ENCODE results near the gene CCDC43. TPM values are rescaled to one million over a fixed set of nuclear protein-coding genes. Genes with fewer than 3 reads are reported as not detected.

CCDC43 gene
- total RNA-seq, 4 donors from 2014 or later, result 16.7 to 21.0 (median 18.6) TPM

- Histone ChIP-seq H3K27me3 (peaks cover 11% of the 10 kb centered on the region), H3K27ac (peak overlapping the region in 1 of 4 donors; percentile 44), H3K9me3 (no peaks in the 10 kb centered on the region), H3K36me3 (no peaks in the 10 kb centered on the region), H3K4me1 (no peaks in the 10 kb centered on the region), H3K4me3 (peak overlapping the region in 1 of 2 donors; percentile 23)
- WGBS, 2 donors (ENCODE audit: low coverage in 1 of 2), result 39 to 78% methylated on average over 4 to 8 of the region's 34 CpGs
- no peak for ATAC-seq
- no peak for TF ChIP-seq POLR2AphosphoS5 (IDR thresholded peaks at IDR 0.05)
- no peak for TF ChIP-seq CTCF (IDR thresholded peaks at IDR 0.05)
- no peak for TF ChIP-seq EP300 (IDR thresholded peaks at IDR 0.05)
- no peak for TF ChIP-seq POLR2A (IDR thresholded peaks at IDR 0.05)
Measured at GRCh38 chr17:44628243-44629188, 61.1 kb downstream of the CCDC43 start.

- no peaks in the 10 kb centered on the region for H3K36me3 ChIP-seq
- TF ChIP-seq POLR2A (IDR thresholded peaks at IDR 0.05) (no peak), CTCF (IDR thresholded peaks at IDR 0.05) (no peak), POLR2AphosphoS5 (IDR thresholded peaks at IDR 0.05) (no peak), EP300 (IDR thresholded peaks at IDR 0.05) (no peak)
- 78% methylated on average over 8 of the region's 9 CpGs; no CpG with 5 or more reads in 1 of the 2 donors for WGBS, 2 donors (ENCODE audit: low coverage in 1 of 2)
- H3K27me3 ChIP-seq, result peaks cover 11% of the 10 kb centered on the region
- no peaks in the 10 kb centered on the region for H3K4me1 ChIP-seq
- ATAC-seq, result no peak
- H3K4me3 ChIP-seq, result no peak overlapping the region
- no peaks in the 10 kb centered on the region for H3K9me3 ChIP-seq
- peak overlapping the region in 1 of 4 donors; percentile 44 for H3K27ac ChIP-seq
Measured at GRCh38 chr17:44627513-44628242, 61.9 kb downstream of the CCDC43 start.

Small RNAs within 50 kb of the gene (small RNA-seq; reads per million reads assigned to genes)
- gene RN7SL819P, result 0 reads per million in 4 donors
- 0 reads per million in 4 donors for gene SMCO4P1

Other genes starting within 250 kb of the CCDC43 start
- 10 to 100 TPM; 21.8 to 54.6 (median 33.9) TPM for gene GPATCH8, start 186.4 kb downstream of the CCDC43 start, total RNA-seq
- 1 to 10 TPM; 1.5 to 2.7 (median 1.6) TPM for gene FZD2, start 132.3 kb downstream of the CCDC43 start, total RNA-seq
- gene MEIOC, start 33.3 kb downstream of the CCDC43 start, total RNA-seq, result under 1 TPM in 2 of 4 donors, not detected in 2; 0.12 to 0.47 TPM
- 1 to 10 TPM in 3 of 4 donors, under 1 TPM in 1; 0.96 to 7.2 (median 3.9) TPM for gene DBF4B, start 18.9 kb upstream of the CCDC43 start, total RNA-seq
- 1 to 10 TPM in 3 of 4 donors, under 1 TPM in 1; 0.10 to 4.2 (median 1.3) TPM for gene ADAM11, start 69.2 kb upstream of the CCDC43 start, total RNA-seq
- 10 to 100 TPM; 28.2 to 78.3 (median 44.5) TPM for gene GJC1, start 140.5 kb upstream of the CCDC43 start, total RNA-seq
- gene HIGD1B, start 158.1 kb upstream of the CCDC43 start, total RNA-seq, result 1 to 10 TPM; 1.1 to 2.5 (median 1.5) TPM
- 10 to 100 TPM; 45.1 to 71.2 (median 57.8) TPM for gene EFTUD2, start 209.7 kb upstream of the CCDC43 start, total RNA-seq
- 1 to 10 TPM in 2 of 4 donors, under 1 TPM in 1, not detected in 1; 0.77 to 3.8 (median 1.1) TPM for gene GFAP, start 225.7 kb upstream of the CCDC43 start, total RNA-seq